Activated T-cell treated with anti-CD3 and anti-CD28 coated beads, Interleukin-2, amount 50 U/mL, for 72 hours (primary cell): ENCODE data around the gene DPY19L2. TPM values are rescaled to one million over a fixed set of nuclear protein-coding genes. Genes with fewer than 3 reads are reported as not detected.
"Not testable (repeated sequence)": the region's sequence is repeated elsewhere in the genome, so short reads cannot be mapped to it uniquely, and the experiment has no call there.

Experiments used
- ATAC-seq, 2 donors: fragments of 150-1000 bp; cut with Tn5 transposase; replicated peaks in 1 of 2; 2 replicates each; pipeline ENCODE4 v1.10.0; 2021; ENCODE audit warnings: moderate library complexity in 2 of 2, mild to moderate bottlenecking in 1 of 2
- DNase-seq, 2 donors: peaks; one replicate each; pipeline ENCODE4 v3.0.0; 2021 to 2022; ENCODE audit warnings: mixed read lengths in 1 of 2
- H3K27ac Mint-ChIP-seq: one replicate; pipeline ENCODE4 v1.8.0; 2022; ENCODE audit warnings: mild to moderate bottlenecking, moderate library complexity, mixed read lengths
- H3K27me3 Mint-ChIP-seq: one replicate; pipeline ENCODE4 v1.8.0; 2022; ENCODE audit warnings: low read depth, mixed read lengths
- H3K36me3 Mint-ChIP-seq, 2 donors: one replicate each; pipeline ENCODE4 v1.8.0; 2022; ENCODE audit warnings: mixed read lengths in 2 of 2, mild to moderate bottlenecking in 1 of 2; ENCODE audit not compliant: insufficient read depth in 2 of 2
- H3K4me1 Mint-ChIP-seq: one replicate; pipeline ENCODE4 v1.8.0; 2022; ENCODE audit warnings: low read depth, mixed read lengths
- H3K4me3 Mint-ChIP-seq, 2 donors: one replicate each; pipeline ENCODE4 v1.8.0; 2022; ENCODE audit warnings: mild to moderate bottlenecking in 2 of 2, mixed read lengths in 2 of 2, moderate library complexity in 2 of 2
- H3K9me3 Mint-ChIP-seq, 2 donors: one replicate each; pipeline ENCODE4 v1.8.0; 2022; ENCODE audit warnings: mixed read lengths in 2 of 2
- total RNA-seq, 2 donors: library from RNA; stranded (reverse); gene quantifications; one replicate each; pipeline ENCODE4 v1.2.3, GENCODE V29; 2022

Gene DPY19L2
- total RNA-seq, 2 donors from 2014 or later, result 1.9 to 4.7 TPM

GRCh38 chr12:63643381-63644140 lies 24.7 kb downstream of the DPY19L2 start:
- not testable (repeated sequence) for H3K27me3 Mint-ChIP-seq, H3K36me3 Mint-ChIP-seq, DNase-seq, H3K4me1 Mint-ChIP-seq, H3K4me3 Mint-ChIP-seq, ATAC-seq, H3K27ac Mint-ChIP-seq, H3K9me3 Mint-ChIP-seq

GRCh38 chr12:63624258-63624657 lies 44.0 kb downstream of the DPY19L2 start:
- not testable (repeated sequence) for H3K27me3 Mint-ChIP-seq, ATAC-seq, H3K27ac Mint-ChIP-seq

GRCh38 chr12:63615544-63615943 lies 52.7 kb downstream of the DPY19L2 start:
- not testable (repeated sequence) for H3K27ac Mint-ChIP-seq, H3K9me3 Mint-ChIP-seq, H3K36me3 Mint-ChIP-seq, ATAC-seq, DNase-seq, H3K4me1 Mint-ChIP-seq, H3K4me3 Mint-ChIP-seq, H3K27me3 Mint-ChIP-seq

More at GRCh38 chr12:63624258-63624657, 44.0 kb downstream of the DPY19L2 start:
- not testable (repeated sequence) for DNase-seq, H3K36me3 Mint-ChIP-seq, H3K4me3 Mint-ChIP-seq, H3K4me1 Mint-ChIP-seq, H3K9me3 Mint-ChIP-seq

GRCh38 chr12:63611285-63611684 lies 57.0 kb downstream of the DPY19L2 start:
- not testable (repeated sequence) for H3K4me1 Mint-ChIP-seq, H3K4me3 Mint-ChIP-seq, DNase-seq, H3K27ac Mint-ChIP-seq, H3K36me3 Mint-ChIP-seq, H3K27me3 Mint-ChIP-seq, ATAC-seq, H3K9me3 Mint-ChIP-seq

GRCh38 chr12:63609281-63609680 lies 59.0 kb downstream of the DPY19L2 start:
- H3K4me3 Mint-ChIP-seq, H3K27ac Mint-ChIP-seq, H3K9me3 Mint-ChIP-seq, H3K27me3 Mint-ChIP-seq, ATAC-seq, H3K4me1 Mint-ChIP-seq, DNase-seq, H3K36me3 Mint-ChIP-seq: not testable (repeated sequence)

- H3K36me3 Mint-ChIP-seq, H3K4me3 Mint-ChIP-seq, H3K27me3 Mint-ChIP-seq, DNase-seq, H3K4me1 Mint-ChIP-seq, H3K9me3 Mint-ChIP-seq, ATAC-seq, H3K27ac Mint-ChIP-seq: not testable (repeated sequence)
Measured at GRCh38 chr12:63604985-63605384, 63.3 kb downstream of the DPY19L2 start.

GRCh38 chr12:63594828-63595227 lies 73.5 kb downstream of the DPY19L2 start:
- not testable (repeated sequence) for H3K27me3 Mint-ChIP-seq, H3K9me3 Mint-ChIP-seq, H3K36me3 Mint-ChIP-seq, ATAC-seq, H3K4me3 Mint-ChIP-seq, H3K4me1 Mint-ChIP-seq, DNase-seq, H3K27ac Mint-ChIP-seq

GRCh38 chr12:63584426-63584825 lies 83.9 kb downstream of the DPY19L2 start:
- H3K4me3 Mint-ChIP-seq, H3K36me3 Mint-ChIP-seq, H3K27me3 Mint-ChIP-seq, ATAC-seq, DNase-seq, H3K9me3 Mint-ChIP-seq, H3K27ac Mint-ChIP-seq, H3K4me1 Mint-ChIP-seq: not testable (repeated sequence)

- H3K4me3 Mint-ChIP-seq, H3K27me3 Mint-ChIP-seq, H3K9me3 Mint-ChIP-seq, ATAC-seq, H3K36me3 Mint-ChIP-seq, H3K4me1 Mint-ChIP-seq, DNase-seq, H3K27ac Mint-ChIP-seq: not testable (repeated sequence)
Measured at GRCh38 chr12:63583289-63583688, 85.0 kb downstream of the DPY19L2 start.

- not testable (repeated sequence) for H3K9me3 Mint-ChIP-seq, H3K27ac Mint-ChIP-seq, H3K27me3 Mint-ChIP-seq, H3K36me3 Mint-ChIP-seq, H3K4me3 Mint-ChIP-seq, DNase-seq, ATAC-seq, H3K4me1 Mint-ChIP-seq
Measured at GRCh38 chr12:63577631-63578030, 90.7 kb downstream of the DPY19L2 start.

- not testable (repeated sequence) for H3K4me1 Mint-ChIP-seq, H3K27ac Mint-ChIP-seq, DNase-seq, H3K4me3 Mint-ChIP-seq, H3K36me3 Mint-ChIP-seq, H3K27me3 Mint-ChIP-seq, ATAC-seq, H3K9me3 Mint-ChIP-seq
Measured at GRCh38 chr12:63572038-63572437, 96.3 kb downstream of the DPY19L2 start.

- H3K36me3 Mint-ChIP-seq, H3K27me3 Mint-ChIP-seq, H3K4me1 Mint-ChIP-seq, H3K9me3 Mint-ChIP-seq, H3K4me3 Mint-ChIP-seq, H3K27ac Mint-ChIP-seq, ATAC-seq, DNase-seq: not testable (repeated sequence)
Measured at GRCh38 chr12:63558445-63558844, 109.8 kb downstream of the DPY19L2 start.

- not testable (repeated sequence) for DNase-seq, H3K27me3 Mint-ChIP-seq, H3K27ac Mint-ChIP-seq, H3K4me3 Mint-ChIP-seq, H3K4me1 Mint-ChIP-seq, ATAC-seq, H3K36me3 Mint-ChIP-seq, H3K9me3 Mint-ChIP-seq
Measured at GRCh38 chr12:63551397-63551796, 116.9 kb downstream of the DPY19L2 start.

- DNase-seq, H3K27me3 Mint-ChIP-seq, H3K4me3 Mint-ChIP-seq, ATAC-seq, H3K27ac Mint-ChIP-seq, H3K9me3 Mint-ChIP-seq, H3K4me1 Mint-ChIP-seq, H3K36me3 Mint-ChIP-seq: not testable (repeated sequence)
Measured at GRCh38 chr12:63549034-63549433, 119.3 kb downstream of the DPY19L2 start.
